Fibroblast of lung (primary cell): ENCODE results near the gene MESD. TPM values are rescaled to one million over a fixed set of nuclear protein-coding genes. Genes with fewer than 3 reads are reported as not detected.

Experiments
- DNase-seq, 2 donors: peaks; one replicate each; pipeline versions ENCODE4 v3.0.0 to v3.0.0-alpha.2; 2010; ENCODE audit warnings: low read depth in 2 of 2
- H2AFZ ChIP-seq: 2 replicates; pipeline ENCODE4 v1.5.1; 2012; ENCODE audit warnings: low read length, control low read depth, inconsistent platforms
- H3K27ac ChIP-seq: 2 replicates; pipeline ENCODE4 v1.5.1; 2011; ENCODE audit warnings: low read length, control low read depth; ENCODE audit not compliant: insufficient read depth
- H3K27me3 ChIP-seq: 2 replicates; pipeline ENCODE4 v1.5.1; 2011; ENCODE audit warnings: mild to moderate bottlenecking, low read length; ENCODE audit not compliant: control insufficient read depth, insufficient read depth
- H3K36me3 ChIP-seq: 2 replicates; pipeline ENCODE4 v1.5.1; 2011; ENCODE audit warnings: low read length; ENCODE audit not compliant: control insufficient read depth, insufficient read depth
- H3K4me1 ChIP-seq: 2 replicates; pipeline ENCODE4 v1.5.1; 2011; ENCODE audit warnings: low read length; ENCODE audit not compliant: control insufficient read depth, insufficient read depth; ENCODE audit errors: extremely low read depth
- H3K4me2 ChIP-seq: 2 replicates; pipeline ENCODE4 v1.5.1; 2011; ENCODE audit warnings: low read length, control low read depth; ENCODE audit not compliant: insufficient read depth; ENCODE audit errors: extremely low read depth
- H3K4me3 ChIP-seq, 4 experiments: fragments of 200-600 bp in 1 of 4; sonication (generic) in 1 of 4; replicated peaks in 1 of 4; 2 replicates each; pipeline ENCODE4 v1.5.1; 2011 to 2016; ENCODE audit warnings: low read length in 4 of 4, low read depth in 3 of 4, mild to moderate bottlenecking in 3 of 4, control low read depth in 2 of 4, inconsistent platforms in 1 of 4, mixed read lengths in 1 of 4; ENCODE audit not compliant: insufficient read depth in 1 of 4; ENCODE audit errors: control extremely low read depth in 1 of 4
- H3K79me2 ChIP-seq: 2 replicates; pipeline ENCODE4 v1.5.1; 2012; ENCODE audit warnings: mild to moderate bottlenecking, low read length, inconsistent platforms; ENCODE audit not compliant: control insufficient read depth, insufficient read depth
- H3K9ac ChIP-seq: 2 replicates; pipeline ENCODE4 v1.5.1; 2011; ENCODE audit warnings: mild to moderate bottlenecking, low read length, control low read depth; ENCODE audit not compliant: insufficient read depth
- H3K9me3 ChIP-seq: 2 replicates; pipeline ENCODE4 v1.5.1; 2012; ENCODE audit warnings: low read depth, low read length; ENCODE audit not compliant: control insufficient read depth, insufficient read depth
- H4K20me1 ChIP-seq: 2 replicates; pipeline ENCODE4 v1.5.1; 2011; ENCODE audit warnings: low read length; ENCODE audit not compliant: control insufficient read depth, insufficient read depth; ENCODE audit errors: extremely low read depth
- CTCF ChIP-seq, 2 donors: IDR thresholded peaks in 1 of 2; conservative IDR thresholded peaks in 1 of 2; 1 replicate in 1 of 2; 2 replicates in 1 of 2; pipeline ENCODE4 v1.5.1; 2011 to 2012; ENCODE audit warnings: low read length in 2 of 2, control low read depth in 1 of 2, inconsistent platforms in 1 of 2, low read depth in 1 of 2, mild to moderate bottlenecking in 1 of 2
- EZH2 ChIP-seq: IDR thresholded peaks from 2 replicates; pipeline ENCODE4 v1.5.1; 2012; ENCODE audit warnings: low read length, control low read depth, mild to moderate bottlenecking; ENCODE audit errors: missing control alignments
- polyA plus RNA-seq, 2 donors: library from polyadenylated mRNA; depleted of rRNA in 1 of 2; stranded (reverse) in 1 of 2; unstranded in 1 of 2; fragments of >200 nt; gene quantifications; 2 replicates each; pipeline ENCODE4 v1.2.1, GENCODE V29; 2011 to 2012; ENCODE audit warnings: missing spikeins in 1 of 2
- total RNA-seq: library from RNA; depleted of rRNA; stranded (reverse); fragments of >200 nt; gene quantifications from 2 replicates; pipeline ENCODE4 v1.2.1, GENCODE V29; 2014

The MESD gene
- total and polyA plus RNA-seq, 2 donors (not counting 1 experiment from before 2014, with no cell fraction given), result 21.3 to 26.0 TPM

DNA sequence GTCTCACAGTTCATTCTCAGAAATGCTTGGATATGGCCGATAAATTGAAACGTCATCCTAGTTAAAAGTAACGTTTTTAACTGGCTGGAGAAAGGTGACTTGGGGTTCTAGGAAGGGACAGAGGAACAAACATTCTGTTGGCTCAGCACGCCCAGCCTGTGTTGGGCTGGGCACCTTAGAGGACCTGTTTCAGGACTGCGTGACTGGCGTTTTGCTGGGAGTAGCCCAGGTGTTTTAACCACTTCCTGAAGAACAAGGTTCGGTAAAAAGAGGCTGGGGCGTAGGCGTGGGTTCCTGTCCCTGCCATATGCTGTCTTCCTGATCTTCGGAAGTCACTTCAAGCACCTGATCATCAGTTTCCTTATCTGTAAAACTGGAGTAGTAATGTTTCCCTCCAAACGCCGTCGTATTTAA lies 10.0 kb upstream of the MESD start:
- TF ChIP-seq CTCF (conservative IDR thresholded peaks at IDR 0.05 in 1 of 2, IDR thresholded peaks at IDR 0.05 in 1 of 2; ENCODE audit: low read depth in 1 of 2, low read length in 2 of 2) (no peak), EZH2 (no peak)
- Histone ChIP-seq H3K4me1 (peaks cover 7% of the 10 kb centered on the region), H3K79me2 (peaks cover 32% of the 10 kb centered on the region), H3K4me3 (peak overlapping the region in 3 of 4 experiments; percentile 67 to 97 (median 90)), H3K36me3 (peaks cover 7% of the 10 kb centered on the region), H3K27ac (no peak overlapping the region), H2AFZ (no peak overlapping the region), H3K9ac (no peak overlapping the region), H3K9me3 (no peaks in the 10 kb centered on the region), H3K27me3 (no peaks in the 10 kb centered on the region), H4K20me1 (no peaks in the 10 kb centered on the region), H3K4me2 (peak overlapping the region; percentile 92)
- DNase-seq, result no peak

- Histone ChIP-seq H3K4me2 (no peak overlapping the region), H3K4me1 (peaks cover 7% of the 10 kb centered on the region), H3K9ac (no peak overlapping the region), H3K27me3 (no peaks in the 10 kb centered on the region), H3K4me3 (no peak overlapping the region), H3K79me2 (peaks cover 19% of the 10 kb centered on the region), H4K20me1 (no peaks in the 10 kb centered on the region), H3K9me3 (no peaks in the 10 kb centered on the region), H2AFZ (no peak overlapping the region), H3K36me3 (peaks cover 5% of the 10 kb centered on the region), H3K27ac (no peak overlapping the region)
- no peak for DNase-seq
- TF ChIP-seq CTCF (conservative IDR thresholded peaks at IDR 0.05 in 1 of 2, IDR thresholded peaks at IDR 0.05 in 1 of 2; ENCODE audit: low read depth in 1 of 2, low read length in 2 of 2), result no peak
- no peak for TF ChIP-seq EZH2
These were observed 8.6 kb upstream of the MESD start for GRCh38 chr15:80998251-80998650.

DNA sequence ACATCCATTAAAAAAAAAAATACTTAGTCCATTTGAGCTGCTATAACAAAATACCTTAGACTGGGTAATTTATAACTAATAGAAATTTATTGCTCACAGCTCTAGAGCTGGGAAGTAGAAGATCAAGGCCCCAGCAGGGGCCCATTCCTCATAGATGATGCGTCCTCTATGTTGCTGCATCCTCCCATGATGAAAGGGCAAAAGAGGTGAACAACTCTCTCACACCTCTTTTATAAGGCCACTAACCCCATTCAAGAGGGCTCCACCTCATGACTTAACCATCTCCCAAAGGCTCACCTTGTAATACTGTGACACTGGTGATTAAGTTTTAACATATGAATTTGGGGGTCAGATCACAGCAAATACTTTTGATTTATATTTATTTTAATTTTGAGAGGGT lies 8.1 kb upstream of the MESD start:
- H2AFZ ChIP-seq, result no peak overlapping the region
- no peaks in the 10 kb centered on the region for H4K20me1 ChIP-seq
- no peak for TF ChIP-seq EZH2
- no peak for TF ChIP-seq CTCF (conservative IDR thresholded peaks at IDR 0.05 in 1 of 2, IDR thresholded peaks at IDR 0.05 in 1 of 2; ENCODE audit: low read depth in 1 of 2, low read length in 2 of 2)
- peaks cover 3% of the 10 kb centered on the region for H3K4me1 ChIP-seq
- H3K27me3 ChIP-seq, result no peaks in the 10 kb centered on the region
- peaks cover 13% of the 10 kb centered on the region for H3K79me2 ChIP-seq
- H3K4me3 ChIP-seq, result no peak overlapping the region
- DNase-seq, result no peak
- H3K9me3 ChIP-seq, result no peaks in the 10 kb centered on the region
- H3K9ac ChIP-seq, result no peak overlapping the region
- no peak overlapping the region for H3K27ac ChIP-seq
- H3K36me3 ChIP-seq, result peaks cover 1% of the 10 kb centered on the region
- no peak overlapping the region for H3K4me2 ChIP-seq
